GM21825 (cell line): ENCODE data around the gene LSMEM2.

ENCODE experiments used
- ATAC-seq: cut with Tn5 transposase; IDR thresholded peaks from one replicate; pipeline ENCODE4 v1.9.1; 2021; ENCODE audit warnings: mild to moderate bottlenecking, moderate library complexity; ENCODE audit not compliant: unreplicated experiment

The LSMEM2 gene

DNA sequence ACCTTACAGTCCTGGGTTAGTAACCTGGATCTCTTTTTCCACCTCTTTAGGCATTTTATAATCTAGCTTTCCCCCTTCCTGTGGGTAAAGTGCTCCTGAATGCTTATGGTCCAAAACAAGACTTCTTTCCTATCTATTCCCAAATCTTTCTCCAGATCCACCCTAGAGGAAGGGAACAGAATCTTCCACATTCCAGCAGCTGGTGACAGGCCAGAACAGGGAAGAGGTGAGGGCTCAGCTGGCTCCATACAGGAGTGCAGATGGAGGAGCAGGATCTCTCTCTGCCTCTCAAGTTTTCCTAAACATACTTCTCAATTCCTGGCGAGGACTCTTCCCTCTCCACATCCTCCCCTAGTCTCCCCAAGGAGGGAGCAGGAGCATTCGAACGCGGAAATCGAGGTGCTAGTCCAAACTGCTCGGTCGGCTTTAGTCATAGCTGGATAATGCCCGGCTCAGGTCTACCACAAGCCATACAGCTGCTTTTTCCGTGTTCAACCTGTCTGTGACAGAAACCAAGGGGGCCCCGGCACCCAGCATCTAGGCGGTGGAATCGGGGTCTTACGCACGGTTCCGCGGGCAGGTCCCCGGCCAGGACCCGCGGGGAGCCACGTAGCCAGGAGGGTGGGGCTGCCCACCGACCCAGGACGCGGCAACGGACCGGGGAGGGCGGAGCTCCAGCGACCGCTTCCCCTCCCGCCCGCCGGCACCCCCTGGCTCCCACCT, 57.7 kb downstream of the LSMEM2 start:
- ATAC-seq, result peak; percentile 27

DNA sequence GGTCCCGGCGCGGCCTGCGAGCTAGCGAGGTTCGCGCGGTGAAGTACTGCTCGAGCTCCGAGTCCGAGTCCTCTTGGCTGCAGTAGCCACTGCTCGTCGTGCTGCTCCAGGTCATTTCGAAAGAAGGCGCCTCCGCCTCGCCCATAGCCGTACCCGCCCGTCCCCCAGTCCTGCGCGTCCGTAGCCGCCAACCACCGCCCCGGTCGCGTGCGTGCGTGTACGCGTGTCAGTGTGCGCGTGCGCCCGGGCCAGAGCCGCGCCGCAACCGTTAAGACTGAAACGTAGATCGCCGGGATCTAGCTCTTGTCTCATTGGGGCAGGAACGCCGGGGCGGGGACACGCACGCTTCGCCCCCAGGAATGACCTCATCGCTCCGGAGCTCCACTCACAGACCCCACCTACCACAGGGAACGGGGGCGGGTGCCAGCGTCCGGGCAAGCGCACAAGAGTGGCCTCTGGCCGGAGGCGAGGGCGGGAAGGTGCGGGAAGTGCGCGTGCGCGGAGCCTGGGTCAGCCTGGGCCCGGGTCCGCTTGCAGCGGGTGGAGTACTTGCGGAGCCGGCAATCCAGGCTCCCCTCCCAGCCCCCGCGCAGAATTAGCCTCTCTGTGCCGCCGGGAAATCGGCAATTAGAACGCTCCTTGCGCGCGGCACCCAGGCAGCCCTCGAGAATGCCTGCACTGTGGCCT, 58.4 kb downstream of the LSMEM2 start:
- peak; percentile 78 for ATAC-seq
